Measurements from ENCODE around the gene APOL1. TPM values are rescaled to one million over a fixed set of nuclear protein-coding genes. Genes with fewer than 3 reads are reported as not detected.

The APOL1 gene
- total RNA-seq, 6 donors from 2014 or later, result 31.9 to 90.5 (median 52.0) TPM

DNA sequence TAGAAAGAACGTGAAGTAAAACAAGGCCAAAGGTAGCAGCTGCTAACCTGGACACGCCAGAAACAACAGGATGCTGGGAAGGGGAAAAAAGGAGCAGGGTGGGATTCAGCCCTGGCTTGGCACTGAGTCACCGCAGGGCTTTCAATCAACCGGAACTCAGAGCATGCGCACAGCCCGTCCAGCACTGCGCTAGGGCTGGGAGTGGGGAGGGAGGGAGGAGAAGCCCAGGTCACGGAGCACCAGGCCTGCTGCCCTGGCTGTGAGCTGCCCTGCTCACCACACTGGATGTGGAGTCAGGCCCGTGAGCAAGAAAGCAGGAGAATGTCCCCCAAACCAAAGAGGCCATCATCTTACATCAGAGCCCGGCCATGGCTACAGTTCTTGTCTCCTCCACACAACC is 51.5 kb downstream of the APOL1 start:
- peaks cover 85 to 100% (median 98%) of the 10 kb centered on the region in 4 donors for H3K36me3 ChIP-seq
- peak overlapping the region in 1 of 4 donors; percentile 13 for H3K27ac ChIP-seq
- TF ChIP-seq POLR2AphosphoS5 (IDR thresholded peaks at IDR 0.05) (peak in 1 of 2 donors; percentile 17), POLR2A (IDR thresholded peaks at IDR 0.05) (no peak)
- no peak overlapping the region for H3K4me3 ChIP-seq
- H3K4me1 ChIP-seq, result peaks cover 0 to 6% (median 2%) of the 10 kb centered on the region in 4 donors
- no peaks in the 10 kb centered on the region for H3K27me3 ChIP-seq
- DNase-seq (no peak), ATAC-seq (ENCODE audit: low FRiP score in 2 of 2) (no peak)
- WGBS, 2 donors, result 69 to 83% methylated on average over 9 to 10 of the region's 10 CpGs
- no peaks in the 10 kb centered on the region for H3K9me3 ChIP-seq

DNA sequence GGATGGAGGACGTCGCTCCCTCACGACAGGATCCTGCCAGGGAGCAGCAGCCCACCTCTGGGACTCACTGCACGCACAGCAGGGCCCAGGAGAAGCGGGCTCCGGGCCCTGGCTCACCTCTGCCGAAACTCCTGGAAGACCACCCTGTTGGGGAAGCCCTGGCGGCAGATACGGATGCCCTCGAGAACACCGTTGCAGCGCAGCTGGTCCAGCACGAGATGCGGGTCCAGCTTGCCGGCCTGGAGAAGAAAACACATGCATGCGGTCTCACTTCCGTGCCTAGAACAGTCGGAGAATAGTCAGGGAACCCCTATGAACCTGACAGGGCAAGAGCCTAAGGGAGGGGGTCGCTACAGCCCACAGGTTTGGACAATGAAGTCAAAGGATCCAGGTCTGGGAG is 52.9 kb downstream of the APOL1 start:
- TF ChIP-seq POLR2AphosphoS5 (IDR thresholded peaks at IDR 0.05), result no peak
- TF ChIP-seq, protein P1, sequence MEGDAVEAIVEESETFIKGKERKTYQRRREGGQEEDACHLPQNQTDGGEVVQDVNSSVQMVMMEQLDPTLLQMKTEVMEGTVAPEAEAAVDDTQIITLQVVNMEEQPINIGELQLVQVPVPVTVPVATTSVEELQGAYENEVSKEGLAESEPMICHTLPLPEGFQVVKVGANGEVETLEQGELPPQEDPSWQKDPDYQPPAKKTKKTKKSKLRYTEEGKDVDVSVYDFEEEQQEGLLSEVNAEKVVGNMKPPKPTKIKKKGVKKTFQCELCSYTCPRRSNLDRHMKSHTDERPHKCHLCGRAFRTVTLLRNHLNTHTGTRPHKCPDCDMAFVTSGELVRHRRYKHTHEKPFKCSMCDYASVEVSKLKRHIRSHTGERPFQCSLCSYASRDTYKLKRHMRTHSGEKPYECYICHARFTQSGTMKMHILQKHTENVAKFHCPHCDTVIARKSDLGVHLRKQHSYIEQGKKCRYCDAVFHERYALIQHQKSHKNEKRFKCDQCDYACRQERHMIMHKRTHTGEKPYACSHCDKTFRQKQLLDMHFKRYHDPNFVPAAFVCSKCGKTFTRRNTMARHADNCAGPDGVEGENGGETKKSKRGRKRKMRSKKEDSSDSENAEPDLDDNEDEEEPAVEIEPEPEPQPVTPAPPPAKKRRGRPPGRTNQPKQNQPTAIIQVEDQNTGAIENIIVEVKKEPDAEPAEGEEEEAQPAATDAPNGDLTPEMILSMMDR (IDR thresholded peaks at IDR 0.05), result no peak
- Histone ChIP-seq H3K9me3 (no peaks in the 10 kb centered on the region), H3K27me3 (no peaks in the 10 kb centered on the region), H3K4me1 (peaks cover 0 to 6% (median 2%) of the 10 kb centered on the region in 4 donors), H3K27ac (peak overlapping the region in 1 of 4 donors; percentile 13), H3K4me3 (no peak overlapping the region), H3K36me3 (peaks cover 77 to 100% (median 98%) of the 10 kb centered on the region in 4 donors)
- 91 to 92% methylated on average over 13 to 19 of the region's 19 CpGs for WGBS, 2 donors
- DNase-seq (no peak), ATAC-seq (ENCODE audit: low FRiP score in 2 of 2) (no peak)

GRCh38 chr22:36306227-36306626 is 53.3 kb downstream of the APOL1 start:
- ATAC-seq (ENCODE audit: low FRiP score in 2 of 2) (no peak), DNase-seq (no peak)
- 85 to 90% methylated on average over 15 to 18 of the region's 18 CpGs for WGBS, 2 donors
- Histone ChIP-seq H3K27ac (peak overlapping the region in 1 of 4 donors; percentile 13), H3K27me3 (no peaks in the 10 kb centered on the region), H3K4me3 (no peak overlapping the region), H3K9me3 (no peaks in the 10 kb centered on the region), H3K36me3 (peaks cover 74 to 100% (median 98%) of the 10 kb centered on the region in 4 donors), H3K4me1 (peaks cover 0 to 5% (median 2%) of the 10 kb centered on the region in 4 donors)
- no peak for TF ChIP-seq POLR2A (IDR thresholded peaks at IDR 0.05)
- no peak for TF ChIP-seq EP300 (IDR thresholded peaks at IDR 0.05)
- TF ChIP-seq, protein P1 (IDR thresholded peaks at IDR 0.05), result no peak
- no peak for TF ChIP-seq POLR2AphosphoS5 (IDR thresholded peaks at IDR 0.05)

DNA sequence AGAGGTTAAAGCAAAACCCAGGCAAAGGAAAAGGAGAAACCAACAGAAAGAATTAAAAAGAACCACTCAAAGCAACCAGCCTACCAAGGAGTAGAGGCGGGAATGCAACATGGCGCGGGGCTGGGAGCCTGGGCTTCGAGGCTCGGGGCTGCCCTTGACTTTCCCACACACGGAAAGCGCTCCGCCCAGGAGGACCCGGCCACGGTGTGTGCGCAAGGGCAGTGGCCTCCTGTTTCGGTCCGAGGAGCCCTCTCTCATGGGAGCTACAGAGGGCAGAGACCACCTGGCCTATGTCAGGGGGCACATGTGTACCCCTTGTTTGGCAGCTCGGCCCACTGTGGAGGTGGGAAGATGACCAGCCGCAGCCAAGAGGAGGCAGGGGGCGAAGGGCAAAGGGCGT is 55.9 kb downstream of the APOL1 start:
- TF ChIP-seq POLR2A (IDR thresholded peaks at IDR 0.05) (no peak), EP300 (IDR thresholded peaks at IDR 0.05) (no peak)
- Histone ChIP-seq H3K9me3 (no peaks in the 10 kb centered on the region), H3K4me1 (peaks cover 0 to under 1% (median 0%) of the 10 kb centered on the region in 4 donors), H3K27ac (peak overlapping the region in 1 of 4 donors; percentile 9), H3K4me3 (no peak overlapping the region), H3K36me3 (peaks cover 68 to 100% (median 99%) of the 10 kb centered on the region in 4 donors), H3K27me3 (no peaks in the 10 kb centered on the region)
- 77 to 81% methylated on average over 16 to 17 of the region's 17 CpGs for WGBS, 2 donors
- DNase-seq, result no peak
- no peak for ATAC-seq (ENCODE audit: low FRiP score in 2 of 2)

GRCh38 chr22:36311386-36312085 is 58.6 kb downstream of the APOL1 start:
- ATAC-seq (ENCODE audit: low FRiP score in 2 of 2), result no peak

More at GRCh38 chr22:36311386-36312085, 58.6 kb downstream of the APOL1 start:
- Histone ChIP-seq H3K9me3 (no peaks in the 10 kb centered on the region), H3K27me3 (no peaks in the 10 kb centered on the region), H3K27ac (no peak overlapping the region), H3K4me1 (peaks cover 0 to 3% (median 0%) of the 10 kb centered on the region in 4 donors), H3K4me3 (no peak overlapping the region), H3K36me3 (peaks cover 60 to 98% (median 95%) of the 10 kb centered on the region in 4 donors)
- TF ChIP-seq, protein P1 (IDR thresholded peaks at IDR 0.05), result no peak
- TF ChIP-seq EP300 (IDR thresholded peaks at IDR 0.05), result no peak
- TF ChIP-seq POLR2AphosphoS5 (IDR thresholded peaks at IDR 0.05), result no peak
- no peak for TF ChIP-seq POLR2A (IDR thresholded peaks at IDR 0.05)
- WGBS, 2 donors, result 78 to 88% methylated on average over 6 to 18 of the region's 18 CpGs
- no peak for DNase-seq

Measured in upper lobe of left lung (tissue), 6 donors.